Amniotic epithelial cell (primary cell): ENCODE data around the gene OSBPL2.
A peak's percentile ranks its signal among the peaks of the same experiment; 100 is the strongest.

Source experiments
- DNase-seq: peaks from one replicate; pipeline ENCODE4 v3.0.0-alpha.2; 2010; ENCODE audit warnings: low read depth

The OSBPL2 gene

DNA sequence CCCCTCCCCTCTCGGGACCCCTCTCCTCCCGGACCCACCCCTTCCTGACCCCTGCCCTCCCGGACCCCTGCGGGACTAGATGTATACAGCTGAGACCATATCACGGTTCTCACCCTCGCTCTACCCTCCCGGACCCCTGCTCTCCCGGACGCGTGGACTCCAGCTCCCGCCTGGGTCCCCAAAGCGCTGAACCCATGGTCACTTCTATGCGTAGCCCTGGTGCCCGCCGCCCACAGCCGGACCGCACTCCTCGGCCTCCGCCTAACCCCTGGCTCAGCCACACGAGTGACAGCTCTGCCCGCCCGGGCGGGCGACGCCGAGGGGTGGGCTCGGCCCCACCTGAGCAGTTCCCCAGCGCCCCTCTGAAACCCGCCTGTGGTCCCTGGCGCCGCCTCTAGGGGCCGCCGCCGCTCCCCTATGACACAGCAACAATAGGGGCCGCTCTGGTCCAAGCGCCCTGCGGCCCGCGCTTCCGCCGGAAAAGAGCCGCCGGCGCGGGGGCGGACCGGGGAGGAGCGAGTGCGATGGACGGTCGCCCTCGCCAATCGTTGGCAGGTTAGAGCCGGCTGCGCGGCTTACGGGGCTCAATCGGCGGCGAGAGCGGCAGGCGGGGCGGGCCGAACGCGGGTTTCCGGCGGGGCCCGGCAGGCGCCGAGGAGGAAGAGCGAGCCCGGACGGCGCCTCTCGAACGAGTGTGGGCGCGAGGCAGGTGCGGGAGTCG is 64.2 kb downstream of the OSBPL2 start, which contains the start of gene ADRM1:
ADRM1 (plus strand) TSS at position 657 of the 721 bp plus-strand sequence. CDS start 572 bp downstream, outside the sequence.
- DNase-seq, result peak; percentile 93

GRCh38 chr20:62303062-62303339 is 64.7 kb downstream of the OSBPL2 start:
- DNase-seq, result no peak

DNA sequence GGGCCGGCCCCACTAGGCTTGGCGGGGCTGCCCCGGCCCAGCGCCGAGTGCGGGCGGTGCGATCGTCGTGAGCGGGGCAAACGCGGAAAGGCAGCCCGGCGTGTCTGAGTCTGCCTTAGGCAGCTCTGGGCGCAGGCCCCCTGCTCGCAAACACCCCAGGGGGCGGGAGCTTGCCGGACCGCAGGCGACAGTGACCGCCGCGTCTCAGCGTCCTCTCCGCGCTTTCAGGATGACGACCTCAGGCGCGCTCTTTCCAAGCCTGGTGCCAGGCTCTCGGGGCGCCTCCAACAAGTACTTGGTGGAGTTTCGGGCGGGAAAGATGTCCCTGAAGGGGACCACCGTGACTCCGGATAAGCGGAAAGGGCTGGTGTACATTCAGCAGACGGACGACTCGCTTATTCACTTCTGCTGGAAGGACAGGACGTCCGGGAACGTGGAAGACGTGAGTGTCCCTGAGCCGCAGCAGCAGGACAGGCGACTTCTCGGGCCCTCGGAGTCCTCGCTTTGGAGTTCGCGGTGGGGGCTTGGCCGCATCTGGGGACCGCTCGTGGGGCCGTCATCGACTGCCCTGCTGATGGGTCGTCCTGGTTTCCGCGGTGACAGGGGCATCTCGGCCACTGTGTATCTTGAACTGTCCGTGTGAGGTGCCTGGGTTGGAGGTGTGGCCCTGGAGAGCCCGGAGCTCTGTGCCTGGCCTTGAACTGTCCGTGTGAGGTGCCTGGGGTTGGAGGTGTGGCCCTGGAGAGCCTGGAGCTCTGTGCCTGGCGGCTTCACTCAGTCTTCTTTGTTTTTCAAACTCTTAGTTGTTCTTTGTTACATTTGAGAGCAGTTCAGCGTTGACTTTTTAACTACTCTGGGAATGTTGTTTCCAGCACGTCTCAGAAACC is 65.3 kb downstream of the OSBPL2 start:
- peak; percentile 7 for DNase-seq

DNA sequence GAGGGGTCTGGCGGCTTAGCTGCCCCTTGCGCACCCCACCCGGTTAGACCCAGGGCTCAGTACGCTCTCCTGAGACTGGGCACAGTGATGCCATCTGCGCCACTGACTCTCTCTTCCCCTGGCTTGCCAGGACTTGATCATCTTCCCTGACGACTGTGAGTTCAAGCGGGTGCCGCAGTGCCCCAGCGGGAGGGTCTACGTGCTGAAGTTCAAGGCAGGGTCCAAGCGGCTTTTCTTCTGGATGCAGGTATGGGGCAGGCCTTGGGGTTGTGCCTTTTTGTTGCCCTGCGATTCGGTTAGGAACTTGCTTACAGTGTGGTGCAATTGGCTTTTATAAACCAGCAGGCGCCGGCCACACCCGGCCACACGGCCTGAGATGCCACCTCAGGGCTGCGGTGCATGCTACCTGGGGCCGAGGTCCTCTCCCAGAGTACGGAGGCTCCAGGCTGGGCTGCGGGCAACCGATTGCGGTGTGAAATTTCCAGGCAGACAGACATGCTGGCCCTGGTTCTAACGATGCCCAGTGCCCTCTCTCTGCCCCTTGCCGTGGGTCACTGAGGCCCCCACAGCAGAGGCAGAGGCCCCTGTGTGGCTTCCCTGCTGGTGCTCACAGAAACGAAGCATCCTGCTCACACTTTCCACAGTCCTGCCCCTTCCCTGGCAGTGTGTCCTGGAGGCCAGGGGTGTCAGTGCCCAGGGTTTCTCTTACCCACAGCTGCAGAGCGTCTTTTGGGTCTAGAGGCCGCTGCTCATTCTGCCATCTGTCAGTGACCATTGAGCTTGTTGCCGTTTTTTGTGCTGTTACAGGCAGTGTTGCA is 66.2 kb downstream of the OSBPL2 start:
- DNase-seq, result no peak

DNA sequence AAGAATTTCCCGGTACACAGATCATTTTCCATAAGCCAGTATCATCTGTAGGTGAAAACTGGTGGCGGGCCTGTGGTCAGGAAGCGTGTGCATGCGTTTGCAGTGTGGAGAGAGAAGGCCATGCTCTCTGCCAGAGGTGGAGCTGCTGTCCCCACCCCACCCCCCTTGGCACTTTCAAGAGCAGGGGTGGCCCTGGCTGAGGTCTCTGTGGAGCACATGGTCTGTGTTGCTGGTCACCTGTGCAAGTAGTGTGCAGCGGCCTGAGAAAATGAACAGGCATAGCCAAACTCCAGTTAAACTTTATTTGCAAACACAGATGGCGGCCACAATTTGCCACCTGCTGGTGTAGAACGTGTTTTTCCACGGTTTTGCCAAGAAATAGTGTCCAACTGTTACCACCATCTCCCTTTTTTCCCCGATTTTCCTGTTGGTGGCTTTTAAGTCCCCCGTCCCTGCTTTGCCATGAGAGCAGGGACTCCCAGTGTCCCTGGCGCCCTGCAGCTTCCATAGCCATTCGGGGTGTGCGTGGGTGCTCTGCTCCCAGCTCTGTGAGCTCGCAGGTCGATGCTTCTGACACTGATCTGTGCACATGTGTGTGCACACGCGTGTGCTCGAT is 66.9 kb downstream of the OSBPL2 start:
- no peak for DNase-seq

GRCh38 chr20:62305765-62306413 is 67.6 kb downstream of the OSBPL2 start:
- no peak for DNase-seq

DNA sequence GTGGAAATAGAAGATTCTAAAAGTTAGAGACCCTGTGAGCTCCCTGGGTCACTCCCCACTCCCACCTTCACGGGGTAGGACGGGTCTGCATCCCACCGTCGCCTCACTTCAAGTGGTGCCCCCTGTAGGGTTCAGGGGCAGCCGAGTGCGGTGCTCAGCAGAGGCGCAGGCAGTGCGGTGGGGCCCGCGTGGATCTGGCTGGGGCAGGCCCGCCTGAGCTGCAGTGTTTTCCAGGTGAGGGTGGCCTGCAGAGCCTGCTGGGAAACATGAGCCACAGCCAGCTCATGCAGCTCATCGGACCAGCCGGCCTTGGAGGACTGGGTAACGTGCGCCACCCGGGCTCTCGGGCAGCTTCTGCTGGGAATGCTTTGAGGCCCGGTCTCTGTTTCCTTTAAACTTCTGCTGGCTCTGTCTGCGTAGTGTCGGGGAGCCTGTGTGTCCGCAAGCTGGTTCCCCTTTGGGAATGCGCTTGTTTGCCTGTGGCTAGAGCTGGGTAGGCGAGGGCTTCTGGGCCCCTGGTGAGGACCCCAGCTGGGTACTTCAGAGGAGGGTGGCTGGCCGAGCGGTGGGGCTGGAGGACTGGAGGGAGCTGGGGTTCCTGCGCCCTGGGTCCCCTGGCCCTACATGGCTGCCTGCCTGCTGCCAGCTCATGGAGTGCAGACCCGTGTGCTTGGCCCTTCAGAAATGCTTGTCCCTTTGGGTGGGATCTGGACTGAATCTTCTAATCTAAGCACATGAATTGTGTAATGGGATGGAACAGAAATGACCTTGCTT is 68.3 kb downstream of the OSBPL2 start:
- DNase-seq, result no peak

DNA sequence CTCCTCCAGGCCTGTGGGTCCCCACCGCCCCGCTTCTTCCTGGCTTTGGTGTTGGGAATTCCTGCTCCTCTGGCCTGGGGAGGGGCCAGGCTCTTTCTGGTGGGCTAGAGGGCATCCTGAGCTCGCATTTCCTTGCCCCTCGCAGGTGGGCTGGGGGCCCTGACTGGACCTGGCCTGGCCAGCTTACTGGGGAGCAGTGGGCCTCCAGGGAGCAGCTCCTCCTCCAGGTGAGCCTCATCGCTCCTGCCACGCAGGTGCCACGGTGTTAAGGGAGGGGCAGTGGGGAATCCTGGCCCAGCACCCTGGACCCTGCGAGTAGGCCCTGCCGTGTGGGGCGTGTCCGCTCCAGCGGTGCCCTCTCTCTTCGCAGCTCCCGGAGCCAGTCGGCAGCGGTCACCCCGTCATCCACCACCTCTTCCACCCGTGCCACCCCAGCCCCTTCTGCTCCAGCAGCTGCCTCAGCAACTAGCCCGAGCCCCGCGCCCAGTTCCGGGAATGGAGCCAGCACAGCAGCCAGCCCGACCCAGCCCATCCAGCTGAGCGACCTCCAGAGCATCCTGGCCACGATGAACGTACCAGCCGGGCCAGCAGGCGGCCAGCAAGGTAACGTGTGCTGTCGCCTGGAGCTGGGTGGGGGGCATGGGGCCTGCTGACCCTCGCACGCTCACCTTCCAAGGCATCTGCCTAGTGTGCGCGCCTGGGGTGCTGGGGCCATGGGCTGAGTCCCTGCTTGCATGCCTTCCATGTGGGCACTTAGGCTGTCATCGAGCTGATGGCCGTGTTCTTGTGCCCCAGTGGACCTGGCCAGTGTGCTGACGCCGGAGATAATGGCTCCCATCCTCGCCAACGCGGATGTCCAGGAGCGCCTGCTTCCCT is 69.1 kb downstream of the OSBPL2 start:
- DNase-seq, result no peak

DNA sequence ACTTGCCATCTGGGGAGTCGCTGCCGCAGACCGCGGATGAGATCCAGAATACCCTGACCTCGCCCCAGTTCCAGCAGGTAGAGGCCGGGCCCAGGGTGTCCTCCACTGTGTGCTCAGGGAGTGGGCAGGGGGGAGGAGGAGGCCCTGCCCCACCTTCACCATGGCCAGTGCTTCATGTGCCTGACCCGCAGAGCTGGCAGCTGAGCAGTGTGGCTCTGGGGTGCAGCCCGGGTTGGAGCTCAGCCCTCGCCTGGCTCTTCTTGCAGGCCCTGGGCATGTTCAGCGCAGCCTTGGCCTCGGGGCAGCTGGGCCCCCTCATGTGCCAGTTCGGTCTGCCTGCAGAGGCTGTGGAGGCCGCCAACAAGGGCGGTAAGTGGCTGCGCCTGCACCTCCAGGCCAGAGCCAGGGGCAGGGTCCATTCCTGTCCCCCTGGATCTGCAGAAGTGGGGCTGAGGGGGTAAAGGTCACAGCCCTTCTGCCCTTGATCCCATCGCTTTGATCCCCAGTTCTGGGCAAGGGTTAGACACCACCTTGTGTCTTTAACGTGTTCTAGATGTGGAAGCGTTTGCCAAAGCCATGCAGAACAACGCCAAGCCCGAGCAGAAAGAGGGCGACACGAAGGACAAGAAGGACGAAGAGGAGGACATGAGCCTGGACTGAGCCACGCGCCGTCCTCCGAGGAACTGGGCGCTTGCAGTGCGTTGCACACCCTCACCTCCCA is 69.9 kb downstream of the OSBPL2 start:
- DNase-seq, result no peak

DNA sequence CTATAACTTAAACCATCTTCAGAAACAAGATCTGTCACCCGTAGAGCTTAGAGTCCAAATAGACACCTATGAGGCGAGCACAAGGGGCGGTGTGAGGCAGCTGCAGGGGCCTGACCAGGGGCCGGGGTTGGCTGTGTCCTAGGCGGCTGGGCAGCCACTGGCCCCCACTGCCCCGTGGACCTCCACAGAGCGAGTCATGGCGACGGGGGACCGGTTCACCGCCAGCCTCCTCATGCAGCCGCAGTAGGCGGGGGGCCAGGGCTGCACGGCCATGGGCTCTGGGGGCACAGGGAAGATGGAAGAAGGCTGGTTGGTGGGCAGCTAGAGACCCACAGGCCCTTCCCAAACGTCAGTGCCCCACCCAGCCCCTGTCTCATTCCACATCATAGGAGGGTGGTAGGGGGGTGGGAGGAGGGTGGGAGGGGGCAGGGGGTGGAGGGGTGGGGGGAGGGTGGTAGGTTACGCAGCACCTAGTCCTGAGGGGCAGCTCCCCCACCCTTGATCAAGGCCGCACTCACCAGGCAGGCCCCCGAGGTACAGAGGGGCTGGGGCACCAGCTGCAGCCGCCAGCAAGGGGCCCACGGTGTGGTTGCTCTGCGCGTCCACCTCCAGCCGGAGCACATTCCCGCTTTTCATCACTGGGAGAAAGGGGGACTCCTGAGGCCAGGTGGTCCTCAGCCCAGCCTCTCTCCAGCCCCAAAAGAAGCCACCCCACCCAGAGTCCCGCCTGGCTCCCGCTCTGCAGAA is 71.0 kb downstream of the OSBPL2 start:
- no peak for DNase-seq

GRCh38 chr20:62309947-62310756 is 71.8 kb downstream of the OSBPL2 start:
- DNase-seq, result no peak

DNA sequence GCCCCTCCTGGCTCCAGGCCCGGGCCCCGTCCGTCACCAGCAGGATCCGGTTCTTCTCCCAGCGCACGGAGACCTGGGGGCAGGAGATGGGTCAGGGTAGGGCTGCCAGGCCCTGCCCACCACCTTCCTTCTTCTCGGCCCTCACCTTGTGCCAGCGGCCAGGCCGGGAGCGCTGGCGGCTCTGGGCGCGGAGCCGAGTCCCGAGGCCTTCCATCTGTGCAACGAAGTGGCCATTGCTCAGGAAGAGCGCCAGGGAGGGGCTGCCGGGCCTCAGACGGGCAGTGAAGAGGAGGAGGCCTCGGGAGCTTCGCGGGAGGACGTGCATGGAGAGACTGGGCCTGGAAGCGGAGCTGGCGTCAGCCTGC is 72.4 kb downstream of the OSBPL2 start:
- no peak for DNase-seq

DNA sequence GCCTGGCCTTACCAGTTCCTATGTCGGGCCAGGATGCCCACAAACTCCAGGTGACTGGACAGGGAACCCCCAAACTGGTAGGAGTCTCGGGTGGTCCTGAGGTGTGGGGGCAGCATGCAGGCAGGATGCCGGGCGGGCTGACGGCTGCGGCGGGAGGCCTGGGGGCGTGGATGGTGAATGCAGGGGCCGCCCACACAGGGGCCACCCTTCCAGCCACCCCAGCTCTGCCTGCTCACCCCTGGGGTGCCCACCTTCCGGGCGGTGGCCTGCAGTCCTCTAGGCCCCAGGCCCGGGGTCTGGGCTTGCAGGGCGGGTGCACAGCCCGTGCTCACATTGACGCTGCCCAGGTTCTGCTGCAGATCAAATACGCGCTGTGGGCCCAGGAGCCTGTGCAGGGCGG is 72.8 kb downstream of the OSBPL2 start:
- DNase-seq, result no peak

- no peak for DNase-seq
Observed at GRCh38 chr20:62311832-62312661, 73.7 kb downstream of the OSBPL2 start.

DNA sequence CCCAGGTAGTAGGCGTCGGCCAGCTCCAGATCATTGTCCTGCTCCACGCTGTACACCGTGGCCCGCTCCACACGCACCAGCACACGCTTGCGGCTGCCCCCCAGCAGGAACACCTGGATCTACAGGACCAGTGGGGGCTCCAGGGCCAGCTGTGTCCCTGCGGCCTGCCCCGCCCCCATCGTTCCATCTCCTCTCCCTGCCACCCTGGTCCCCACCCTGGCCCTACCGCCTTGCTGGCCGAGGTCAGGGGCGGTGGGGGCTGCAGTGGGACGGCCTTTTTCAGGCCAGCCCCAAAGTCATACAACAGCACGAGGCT is 74.3 kb downstream of the OSBPL2 start:
- DNase-seq, result no peak

DNA sequence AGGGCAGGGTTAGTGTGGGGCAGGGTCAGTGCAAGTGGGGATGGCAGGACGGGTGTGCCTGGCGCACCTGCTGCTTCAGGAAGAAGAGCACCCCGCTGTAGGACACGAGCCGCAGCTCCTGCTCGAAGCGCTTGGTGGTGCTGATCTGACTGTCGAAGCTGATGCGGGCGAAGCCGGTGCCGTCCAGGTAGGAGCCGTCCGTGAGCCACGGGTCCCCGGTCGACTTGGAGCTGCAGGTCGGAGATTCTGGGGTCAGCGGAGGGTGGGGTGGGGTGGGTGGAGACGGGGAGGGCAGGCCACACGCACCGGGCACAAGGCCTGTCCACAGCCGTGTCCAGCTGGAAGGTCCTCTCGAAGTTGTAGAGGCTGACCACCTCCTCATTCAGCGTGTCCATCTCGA is 74.7 kb downstream of the OSBPL2 start:
- DNase-seq, result no peak
